Measurements from ENCODE around the gene ATP8A2.

DNA sequence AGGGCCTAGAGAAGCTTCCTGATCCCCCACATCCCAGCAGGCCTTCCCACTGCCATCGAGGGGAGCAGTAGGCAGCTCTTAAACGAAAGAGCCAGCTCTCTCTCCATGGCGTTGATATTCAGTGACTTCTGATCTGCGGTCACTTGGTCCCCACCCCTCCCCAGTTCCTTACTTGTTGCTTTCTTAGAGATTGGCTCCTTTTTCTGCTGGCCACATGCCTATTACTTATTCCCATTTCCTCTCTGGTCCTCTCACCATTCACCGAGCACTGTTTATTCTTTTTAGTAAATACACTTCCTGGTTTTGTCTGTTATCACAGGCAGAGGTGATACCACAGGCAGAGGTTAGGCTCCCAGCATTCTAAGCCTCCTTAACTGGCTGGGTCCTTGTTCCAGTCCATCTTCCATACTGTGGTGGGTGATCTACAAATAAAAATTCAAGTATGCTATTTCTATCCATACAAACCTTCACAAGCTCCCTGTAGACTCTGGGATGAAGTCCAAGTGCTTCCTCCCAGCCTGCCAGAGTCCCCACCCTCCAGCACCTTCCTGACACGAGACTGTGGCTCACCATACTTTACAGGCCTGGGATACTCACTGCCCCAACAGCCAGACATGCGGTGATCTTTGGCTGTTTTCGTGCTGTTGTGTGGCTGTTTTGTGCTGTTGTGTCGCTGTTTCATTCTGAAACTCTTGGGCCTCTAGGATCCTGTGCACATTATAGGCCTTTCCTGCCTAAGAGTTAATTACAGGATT, 315.9 kb downstream of the ATP8A2 start:
- no peak for TF ChIP-seq YY1 (IDR thresholded peaks at IDR 0.05; ENCODE audit: insufficient read depth, insufficient read length)
- no peak for TF ChIP-seq SUZ12 (IDR thresholded peaks at IDR 0.05; ENCODE audit: extremely low read depth, insufficient read depth, insufficient read length)

Measured in NT2/D1 (cell line).